ENCODE data around the gene POC5. TPM values are rescaled to one million over a fixed set of nuclear protein-coding genes. Genes with fewer than 3 reads are reported as not detected.
"Not testable (repeated sequence)": the region's sequence is repeated elsewhere in the genome, so short reads cannot be mapped to it uniquely, and the experiment has no call there.

The POC5 gene
- total RNA-seq, 4 donors from 2014 or later = 8.8 to 47.6 (median 27.8) TPM

GRCh38 chr5:75744355-75744754, 27.1 kb upstream of the POC5 start:
- no peak overlapping the region for H3K4me3 ChIP-seq
- no peaks in the 10 kb centered on the region for H3K9me3 ChIP-seq
- TF ChIP-seq POLR2A (IDR thresholded peaks at IDR 0.05) (no peak), CTCF (IDR thresholded peaks at IDR 0.05) (no peak)
- DNase-seq = no peak
- no peaks in the 10 kb centered on the region for H3K27me3 ChIP-seq
- H3K4me1 ChIP-seq = no peaks in the 10 kb centered on the region
- H3K36me3 ChIP-seq = no peaks in the 10 kb centered on the region
- H3K27ac ChIP-seq = no peak overlapping the region
- intact Hi-C loops (cut with DNase I; ENCODE audit: low total_unique reads) = no loop called here

- no peak overlapping the region for H3K4me3 ChIP-seq
- H3K9me3 ChIP-seq = no peaks in the 10 kb centered on the region
- H3K36me3 ChIP-seq = no peaks in the 10 kb centered on the region
- no peak for DNase-seq
- no peak overlapping the region for H3K27ac ChIP-seq
- intact Hi-C loops (cut with DNase I; ENCODE audit: low total_unique reads) = no loop called here
- H3K4me1 ChIP-seq = no peaks in the 10 kb centered on the region
- no peaks in the 10 kb centered on the region for H3K27me3 ChIP-seq
- no peak for TF ChIP-seq CTCF (IDR thresholded peaks at IDR 0.05)
Observed at GRCh38 chr5:75736273-75736672, 19.0 kb upstream of the POC5 start.

GRCh38 chr5:75734913-75735789, 17.9 kb upstream of the POC5 start:
- Histone ChIP-seq H3K27me3 (no peaks in the 10 kb centered on the region), H3K4me1 (no peaks in the 10 kb centered on the region), H3K4me3 (no peak overlapping the region), H3K36me3 (no peaks in the 10 kb centered on the region), H3K9me3 (no peaks in the 10 kb centered on the region), H3K27ac (no peak overlapping the region)
- TF ChIP-seq POLR2A (IDR thresholded peaks at IDR 0.05) (no peak), CTCF (IDR thresholded peaks at IDR 0.05) (no peak)
- intact Hi-C loops (cut with DNase I; ENCODE audit: low total_unique reads) = no loop called here
- no peak for DNase-seq

- no peak for TF ChIP-seq POLR2A (IDR thresholded peaks at IDR 0.05)
- TF ChIP-seq CTCF (IDR thresholded peaks at IDR 0.05) = no peak
- Histone ChIP-seq H3K27me3 (no peaks in the 10 kb centered on the region), H3K27ac (no peak overlapping the region), H3K36me3 (no peaks in the 10 kb centered on the region), H3K4me3 (no peak overlapping the region), H3K4me1 (no peaks in the 10 kb centered on the region), H3K9me3 (no peaks in the 10 kb centered on the region)
- intact Hi-C loops (cut with DNase I; ENCODE audit: low total_unique reads) = no loop called here
- DNase-seq = no peak
Observed at GRCh38 chr5:75733767-75734166, 16.5 kb upstream of the POC5 start.

- intact Hi-C loops (cut with DNase I; ENCODE audit: low total_unique reads); H3K36me3 ChIP-seq; H3K27me3 ChIP-seq; H3K4me1 ChIP-seq; H3K27ac ChIP-seq; H3K4me3 ChIP-seq; H3K9me3 ChIP-seq; DNase-seq: not testable (repeated sequence)
Observed at GRCh38 chr5:75731515-75731914, 14.3 kb upstream of the POC5 start.
